ENCODE data around the gene BLM. TPM values are rescaled to one million over a fixed set of nuclear protein-coding genes. Genes with fewer than 3 reads are reported as not detected.

BLM gene
- polyA plus RNA-seq, 2 of the 4 experiments (the other 2 are of a cell fraction) = 10.5 to 15.2 TPM

DNA sequence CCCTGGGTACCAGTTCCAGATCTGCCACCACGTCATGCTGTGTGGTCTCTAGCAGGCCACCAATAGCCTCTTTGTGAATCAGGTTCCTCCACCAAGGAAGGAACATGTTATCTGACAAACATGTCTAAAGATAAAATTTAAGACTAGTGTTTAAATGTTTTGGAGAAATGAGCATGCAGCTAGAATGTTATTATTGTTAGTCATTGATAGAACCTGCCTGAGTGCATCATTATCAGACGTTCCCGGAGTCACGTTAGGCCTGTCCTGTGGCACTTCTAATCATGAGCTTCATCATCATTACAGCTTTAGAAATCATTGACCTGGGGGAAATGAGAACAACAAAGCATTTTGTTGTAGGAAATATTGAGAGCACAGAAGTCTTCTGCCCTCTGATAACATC is 92.4 kb downstream of the BLM start:
- Histone ChIP-seq H3K27ac (no peak overlapping the region), H3K4me2 (no peak overlapping the region), H3K4me3 (no peak overlapping the region), H3K4me1 (no peaks in the 10 kb centered on the region), H3K9me3 (no peaks in the 10 kb centered on the region)
- WGBS (ENCODE audit: missing lambda C conversion rate) = 96% methylated on average over 4 of the region's 4 CpGs
- ATAC-seq (no peak), DNase-seq (ENCODE audit: low read depth in 1 of 2, low spot score in 1 of 2) (no peak), FAIRE-seq (peak; percentile 54)
- TF ChIP-seq EP300 (IDR thresholded peaks at IDR 0.05) = no peak
- no peak for TF ChIP-seq EHMT2 (IDR thresholded peaks at IDR 0.05; ENCODE audit: low read depth)
- TF ChIP-seq SMC3 (IDR thresholded peaks at IDR 0.05) = no peak
- TF ChIP-seq FOXS1 (CRISPR knock-in tag; IDR thresholded peaks at IDR 0.05) = no peak
- no peak for TF ChIP-seq JUNB (IDR thresholded peaks at IDR 0.05)
- TF ChIP-seq POLR2A (IDR thresholded peaks at IDR 0.05; ENCODE audit: low read length) = no peak
- TF ChIP-seq CEBPB (IDR thresholded peaks at IDR 0.05) = no peak
- TF ChIP-seq ZC3H11A (IDR thresholded peaks at IDR 0.05) = no peak
- no peak for TF ChIP-seq CHD2 (IDR thresholded peaks at IDR 0.05; ENCODE audit: low read length, partially characterized antibody)
- TF ChIP-seq FOSL2 (IDR thresholded peaks at IDR 0.05) = no peak
- no peak for TF ChIP-seq FOSL2 (CRISPR knock-in tag; IDR thresholded peaks at IDR 0.05)
- TF ChIP-seq TFCP2L1 (CRISPR knock-in tag; IDR thresholded peaks at IDR 0.05) = no peak
- TF ChIP-seq RFX5 (IDR thresholded peaks at IDR 0.05) = no peak
- TF ChIP-seq GATA3 (IDR thresholded peaks at IDR 0.05; ENCODE audit: borderline replicate concordance) = no peak
- no peak for TF ChIP-seq NFE2L2 (conservative IDR thresholded peaks at IDR 0.05; ENCODE audit: low read length)
- TF ChIP-seq HOXB5 (CRISPR knock-in tag; IDR thresholded peaks at IDR 0.05) = no peak
- TF ChIP-seq MYC (IDR thresholded peaks at IDR 0.05; ENCODE audit: borderline replicate concordance, low read length) = no peak
- no peak for TF ChIP-seq CBX8 (IDR thresholded peaks at IDR 0.05)
- no peak for TF ChIP-seq SREBF2 (IDR thresholded peaks at IDR 0.05)
- TF ChIP-seq, protein P1, sequence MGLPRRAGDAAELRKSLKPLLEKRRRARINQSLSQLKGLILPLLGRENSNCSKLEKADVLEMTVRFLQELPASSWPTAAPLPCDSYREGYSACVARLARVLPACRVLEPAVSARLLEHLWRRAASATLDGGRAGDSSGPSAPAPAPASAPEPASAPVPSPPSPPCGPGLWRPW (IDR thresholded peaks at IDR 0.05) = no peak
- ChIA-PET CTCF (interaction anchor here (2.3 kb wide), 1 partner anchor 76 kb away, joined by 12 read pairs; no protein-coding TSS in a partner anchor), POLR2A (no interaction called here)

DNA sequence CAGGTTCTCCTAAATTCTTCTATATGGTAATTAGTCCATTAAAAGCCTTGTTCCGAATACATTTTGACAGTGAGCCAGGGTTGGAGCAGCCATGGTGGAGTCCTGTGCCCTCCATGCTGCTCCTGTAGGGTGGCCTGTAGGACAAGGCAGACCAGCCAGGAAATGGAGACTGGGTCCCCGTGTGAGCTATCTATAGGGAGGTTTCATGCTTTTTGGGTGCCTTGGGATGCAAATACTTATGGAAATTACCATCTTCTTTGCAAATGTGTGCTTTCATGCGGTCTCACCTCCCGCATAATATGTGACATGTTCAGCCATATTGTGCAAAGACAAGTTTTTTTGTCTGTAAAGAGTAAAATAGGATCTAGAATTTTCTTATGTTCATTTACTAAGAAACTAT is 93.2 kb downstream of the BLM start:
- Histone ChIP-seq H3K4me2 (no peak overlapping the region), H3K4me3 (no peak overlapping the region), H3K27ac (no peak overlapping the region), H3K9me3 (no peaks in the 10 kb centered on the region), H3K4me1 (no peaks in the 10 kb centered on the region)
- CTCF ChIA-PET = interaction anchor here (1.4 to 2.3 kb wide), 4 partner anchors 8 to 75 kb away, joined by 3 to 12 read pairs (median 4); no protein-coding TSS in a partner anchor
- POLR2A ChIA-PET = no interaction called here
- 92% methylated on average over 4 of the region's 4 CpGs for WGBS (ENCODE audit: missing lambda C conversion rate)
- FAIRE-seq = no peak
- no peak for ATAC-seq
- TF ChIP-seq, protein P2, sequence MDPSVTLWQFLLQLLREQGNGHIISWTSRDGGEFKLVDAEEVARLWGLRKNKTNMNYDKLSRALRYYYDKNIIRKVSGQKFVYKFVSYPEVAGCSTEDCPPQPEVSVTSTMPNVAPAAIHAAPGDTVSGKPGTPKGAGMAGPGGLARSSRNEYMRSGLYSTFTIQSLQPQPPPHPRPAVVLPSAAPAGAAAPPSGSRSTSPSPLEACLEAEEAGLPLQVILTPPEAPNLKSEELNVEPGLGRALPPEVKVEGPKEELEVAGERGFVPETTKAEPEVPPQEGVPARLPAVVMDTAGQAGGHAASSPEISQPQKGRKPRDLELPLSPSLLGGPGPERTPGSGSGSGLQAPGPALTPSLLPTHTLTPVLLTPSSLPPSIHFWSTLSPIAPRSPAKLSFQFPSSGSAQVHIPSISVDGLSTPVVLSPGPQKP (IDR thresholded peaks at IDR 0.05; ENCODE audit: low read depth, low read length) = no peak
- TF ChIP-seq NPAS2 (CRISPR knock-in tag; IDR thresholded peaks at IDR 0.05; ENCODE audit: borderline replicate concordance) = no peak
- TF ChIP-seq SREBF2 (IDR thresholded peaks at IDR 0.05) = no peak
- TF ChIP-seq HOXB13 (CRISPR knock-in tag; IDR thresholded peaks at IDR 0.05; ENCODE audit: low read depth) = no peak
- no peak for TF ChIP-seq HOXB5 (CRISPR knock-in tag; IDR thresholded peaks at IDR 0.05)
- no peak for TF ChIP-seq CEBPB (IDR thresholded peaks at IDR 0.05)
- no peak for TF ChIP-seq BHLHE40 (IDR thresholded peaks at IDR 0.05; ENCODE audit: low read depth, low read length)
- TF ChIP-seq, protein P3, sequence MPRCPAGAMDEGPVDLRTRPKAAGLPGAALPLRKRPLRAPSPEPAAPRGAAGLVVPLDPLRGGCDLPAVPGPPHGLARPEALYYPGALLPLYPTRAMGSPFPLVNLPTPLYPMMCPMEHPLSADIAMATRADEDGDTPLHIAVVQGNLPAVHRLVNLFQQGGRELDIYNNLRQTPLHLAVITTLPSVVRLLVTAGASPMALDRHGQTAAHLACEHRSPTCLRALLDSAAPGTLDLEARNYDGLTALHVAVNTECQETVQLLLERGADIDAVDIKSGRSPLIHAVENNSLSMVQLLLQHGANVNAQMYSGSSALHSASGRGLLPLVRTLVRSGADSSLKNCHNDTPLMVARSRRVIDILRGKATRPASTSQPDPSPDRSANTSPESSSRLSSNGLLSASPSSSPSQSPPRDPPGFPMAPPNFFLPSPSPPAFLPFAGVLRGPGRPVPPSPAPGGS (IDR thresholded peaks at IDR 0.05) = no peak
- TF ChIP-seq KDM5A (IDR thresholded peaks at IDR 0.05) = no peak
- TF ChIP-seq, protein P4, sequence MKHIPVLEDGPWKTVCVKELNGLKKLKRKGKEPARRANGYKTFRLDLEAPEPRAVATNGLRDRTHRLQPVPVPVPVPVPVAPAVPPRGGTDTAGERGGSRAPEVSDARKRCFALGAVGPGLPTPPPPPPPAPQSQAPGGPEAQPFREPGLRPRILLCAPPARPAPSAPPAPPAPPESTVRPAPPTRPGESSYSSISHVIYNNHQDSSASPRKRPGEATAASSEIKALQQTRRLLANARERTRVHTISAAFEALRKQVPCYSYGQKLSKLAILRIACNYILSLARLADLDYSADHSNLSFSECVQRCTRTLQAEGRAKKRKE (CRISPR knock-in tag; IDR thresholded peaks at IDR 0.05; ENCODE audit: low read depth) = no peak
- TF ChIP-seq, protein P1 (IDR thresholded peaks at IDR 0.05) = no peak
- TF ChIP-seq CBX2 (IDR thresholded peaks at IDR 0.05; ENCODE audit: borderline replicate concordance, low read depth) = no peak
- TF ChIP-seq, protein P5, sequence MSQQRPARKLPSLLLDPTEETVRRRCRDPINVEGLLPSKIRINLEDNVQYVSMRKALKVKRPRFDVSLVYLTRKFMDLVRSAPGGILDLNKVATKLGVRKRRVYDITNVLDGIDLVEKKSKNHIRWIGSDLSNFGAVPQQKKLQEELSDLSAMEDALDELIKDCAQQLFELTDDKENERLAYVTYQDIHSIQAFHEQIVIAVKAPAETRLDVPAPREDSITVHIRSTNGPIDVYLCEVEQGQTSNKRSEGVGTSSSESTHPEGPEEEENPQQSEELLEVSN (IDR thresholded peaks at IDR 0.05; ENCODE audit: borderline replicate concordance, low read depth) = no peak
- TF ChIP-seq GATA3 (IDR thresholded peaks at IDR 0.05; ENCODE audit: borderline replicate concordance) = no peak
- TF ChIP-seq FOXS1 (CRISPR knock-in tag; IDR thresholded peaks at IDR 0.05) = no peak
- no peak for TF ChIP-seq CHD4 (IDR thresholded peaks at IDR 0.05; ENCODE audit: borderline replicate concordance)
- TF ChIP-seq MAZ (IDR thresholded peaks at IDR 0.05; ENCODE audit: borderline replicate concordance, low read depth, low read length) = no peak
- no peak for TF ChIP-seq HDAC2 (IDR thresholded peaks at IDR 0.05)
- no peak for TF ChIP-seq JUN (IDR thresholded peaks at IDR 0.05)
- no peak for TF ChIP-seq TFCP2L1 (CRISPR knock-in tag; IDR thresholded peaks at IDR 0.05)
- DNase-seq (ENCODE audit: low read depth in 1 of 2, low spot score in 1 of 2) = no peak
